HEK293 (cell line): ENCODE data around the gene PRUNE2.

ENCODE experiments used
- MEIS1 ChIP-seq: sonication (generic); formaldehyde crosslinking; IDR thresholded peaks from 2 replicates; pipeline ENCODE4 v1.8.1; 2022; ENCODE audit warnings: missing genetic modification reagents, mild to moderate bottlenecking, borderline replicate concordance
- SCRT1 ChIP-seq: fragments of 450-650 bp; formaldehyde crosslinking; IDR thresholded peaks from 2 replicates; pipeline ENCODE4 v1.5.1; 2016; ENCODE audit warnings: missing biosample characterization, missing genetic modification characterization, borderline replicate concordance
- TCF7L2 ChIP-seq: IDR thresholded peaks from 2 replicates; pipeline ENCODE4 v1.6.1; 2011; ENCODE audit warnings: low read depth, mild to moderate bottlenecking, inconsistent platforms, low read length, moderate library complexity, borderline replicate concordance
- YY2 ChIP-seq: fragments of 450-650 bp; formaldehyde crosslinking; IDR thresholded peaks from 2 replicates; pipeline ENCODE4 v1.5.1; 2016; ENCODE audit warnings: missing biosample characterization, missing genetic modification characterization
- ZBTB49 ChIP-seq: fragments of 450-650 bp; formaldehyde crosslinking; IDR thresholded peaks from 2 replicates; pipeline ENCODE4 v1.5.1; 2016; ENCODE audit warnings: missing biosample characterization, missing genetic modification characterization, low read depth
- ZFP69B ChIP-seq: fragments of 450-650 bp; formaldehyde crosslinking; IDR thresholded peaks from 2 replicates; pipeline ENCODE4 v1.5.1; 2016; ENCODE audit warnings: missing biosample characterization, missing genetic modification characterization
- ZNF133 ChIP-seq: fragments of 450-650 bp; formaldehyde crosslinking; IDR thresholded peaks from 2 replicates; pipeline ENCODE4 v1.5.1; 2016; ENCODE audit warnings: missing biosample characterization, missing genetic modification characterization
- ZNF138 ChIP-seq: fragments of 450-650 bp; formaldehyde crosslinking; IDR thresholded peaks from 2 replicates; pipeline ENCODE4 v1.5.1; 2016; ENCODE audit warnings: missing biosample characterization, missing genetic modification characterization, borderline replicate concordance
- ZNF174 ChIP-seq: fragments of 450-650 bp; formaldehyde crosslinking; IDR thresholded peaks from 2 replicates; pipeline ENCODE4 v1.5.0; 2017; ENCODE audit warnings: missing biosample characterization, mild to moderate bottlenecking, missing genetic modification characterization
- ZNF175 ChIP-seq: fragments of 450-650 bp; formaldehyde crosslinking; IDR thresholded peaks from 2 replicates; pipeline ENCODE4 v1.5.1; 2016; ENCODE audit warnings: missing biosample characterization, missing genetic modification characterization
- ZNF2 ChIP-seq: fragments of 450-650 bp; formaldehyde crosslinking; IDR thresholded peaks from 2 replicates; pipeline ENCODE4 v1.5.1; 2016; ENCODE audit warnings: missing biosample characterization, missing genetic modification characterization
- ZNF202 ChIP-seq: fragments of 450-650 bp; formaldehyde crosslinking; IDR thresholded peaks from 2 replicates; pipeline ENCODE4 v1.5.1; 2016; ENCODE audit warnings: missing biosample characterization, missing genetic modification characterization, borderline replicate concordance
- ZNF211 ChIP-seq: fragments of 450-650 bp; formaldehyde crosslinking; IDR thresholded peaks from 2 replicates; pipeline ENCODE4 v1.5.1; 2016; ENCODE audit warnings: low read depth, missing biosample characterization, missing genetic modification characterization
- ZNF23 ChIP-seq: fragments of 450-650 bp; formaldehyde crosslinking; IDR thresholded peaks from 2 replicates; pipeline ENCODE4 v1.5.1; 2016; ENCODE audit warnings: missing biosample characterization, missing genetic modification characterization, borderline replicate concordance
- ZNF350 ChIP-seq: fragments of 450-650 bp; formaldehyde crosslinking; IDR thresholded peaks from 2 replicates; pipeline ENCODE4 v1.5.0; 2017; ENCODE audit warnings: missing biosample characterization, mild to moderate bottlenecking, missing genetic modification characterization
- ZNF366 ChIP-seq: fragments of 450-650 bp; formaldehyde crosslinking; conservative IDR thresholded peaks from 2 replicates; pipeline ENCODE4 v1.5.1; 2016; ENCODE audit warnings: missing biosample characterization, missing genetic modification characterization
- ZNF394 ChIP-seq: fragments of 450-650 bp; formaldehyde crosslinking; IDR thresholded peaks from 2 replicates; pipeline ENCODE4 v1.5.1; 2016; ENCODE audit warnings: missing biosample characterization, missing genetic modification characterization, mild to moderate bottlenecking, moderate library complexity, borderline replicate concordance
- ZNF404 ChIP-seq: fragments of 450-650 bp; formaldehyde crosslinking; IDR thresholded peaks from 2 replicates; pipeline ENCODE4 v1.5.1; 2017; ENCODE audit warnings: missing biosample characterization, missing genetic modification characterization
- ZNF513 ChIP-seq: fragments of 450-650 bp; IDR thresholded peaks from 2 replicates; pipeline ENCODE4 v1.5.1; 2018; ENCODE audit warnings: missing biosample characterization, missing genetic modification characterization
- ZNF558 ChIP-seq: fragments of 450-650 bp; formaldehyde crosslinking; IDR thresholded peaks from 2 replicates; pipeline ENCODE4 v1.5.1; 2016; ENCODE audit warnings: missing biosample characterization, missing genetic modification characterization
- ZNF560 ChIP-seq: fragments of 450-650 bp; formaldehyde crosslinking; IDR thresholded peaks from 2 replicates; pipeline ENCODE4 v1.5.1; 2017; ENCODE audit warnings: missing biosample characterization, missing genetic modification characterization, borderline replicate concordance
- ZNF600 ChIP-seq: fragments of 450-650 bp; formaldehyde crosslinking; IDR thresholded peaks from 2 replicates; pipeline ENCODE4 v1.5.1; 2016; ENCODE audit warnings: missing biosample characterization, missing genetic modification characterization
- ZNF624 ChIP-seq: fragments of 450-650 bp; formaldehyde crosslinking; IDR thresholded peaks from 2 replicates; pipeline ENCODE4 v1.5.1; 2017; ENCODE audit warnings: missing biosample characterization, missing genetic modification characterization
- ZNF701 ChIP-seq: fragments of 450-650 bp; formaldehyde crosslinking; IDR thresholded peaks from 2 replicates; pipeline ENCODE4 v1.5.1; 2016; ENCODE audit warnings: missing biosample characterization, missing genetic modification characterization
- ZNF76 ChIP-seq: fragments of 450-650 bp; formaldehyde crosslinking; IDR thresholded peaks from 2 replicates; pipeline ENCODE4; 2016; ENCODE audit warnings: low read depth, missing biosample characterization, missing genetic modification characterization, borderline replicate concordance
- TF ChIP-seq, protein P1 (sequence below): fragments of 450-650 bp; formaldehyde crosslinking; IDR thresholded peaks from 2 replicates; pipeline ENCODE4 v1.5.1; 2017; ENCODE audit warnings: missing biosample characterization, missing genetic modification characterization
- TF ChIP-seq, protein P2 (sequence below): fragments of 450-650 bp; formaldehyde crosslinking; IDR thresholded peaks from 2 replicates; pipeline ENCODE4 v1.5.1; 2016; ENCODE audit warnings: missing biosample characterization, missing genetic modification characterization, borderline replicate concordance
- TF ChIP-seq, protein P3 (sequence below): fragments of 450-650 bp; formaldehyde crosslinking; IDR thresholded peaks from 2 replicates; pipeline ENCODE4 v1.5.1; 2016; ENCODE audit warnings: missing biosample characterization, missing genetic modification characterization

Gene PRUNE2

DNA sequence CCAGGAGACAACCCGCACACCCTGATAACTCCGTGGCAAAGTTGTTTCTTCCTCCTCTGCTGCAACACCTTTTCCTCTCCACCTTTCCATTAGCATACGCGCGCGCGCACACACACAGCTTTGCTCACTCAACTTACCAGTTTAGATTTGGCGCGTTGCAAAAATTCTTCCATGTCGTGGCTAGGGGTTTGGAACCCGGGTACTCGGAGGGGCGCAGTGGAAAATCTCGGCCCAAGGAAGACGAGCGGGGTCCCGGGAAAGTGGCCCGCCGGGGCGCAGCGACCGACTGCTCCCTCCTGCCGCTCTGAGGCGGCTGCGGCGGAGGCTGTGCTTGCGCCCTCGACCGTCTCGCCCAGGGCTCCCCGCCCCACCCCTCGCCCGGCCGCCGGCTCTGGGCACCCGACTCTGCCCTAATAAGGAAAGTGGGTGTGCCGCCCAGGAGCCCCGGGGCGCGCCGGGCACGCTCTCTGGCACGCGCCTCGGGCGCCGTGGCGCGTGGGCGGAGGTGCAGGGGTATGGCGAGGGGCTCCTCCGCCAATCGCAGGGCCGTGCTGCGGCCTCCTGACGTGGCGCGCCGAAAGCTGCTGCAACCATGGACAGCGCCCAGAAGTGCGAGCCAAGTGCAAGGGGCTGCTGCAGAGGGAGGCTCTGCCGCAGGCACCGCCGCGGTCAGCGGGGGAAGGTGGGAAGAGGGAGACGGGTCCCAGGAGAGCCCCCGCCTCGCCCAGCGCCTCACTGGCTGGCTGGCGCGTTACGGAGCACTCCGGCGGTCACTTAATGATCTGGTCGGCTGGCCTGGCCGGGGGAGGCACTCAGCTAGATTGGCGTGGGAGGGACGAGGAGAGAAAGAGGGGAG, at the start of gene PRUNE2 (continued):
- TF ChIP-seq ZNF138 (tag by site-specific recombination) (no peak), ZNF701 (no peak), ZNF624 (no peak), ZNF394 (tag by site-specific recombination) (no peak), YY2 (tag by site-specific recombination) (no peak), ZNF2 (tag by site-specific recombination) (no peak), ZNF366 (tag by site-specific recombination) (peak; percentile 30; the same call in 1 of the 2 replicates), ZNF558 (tag by site-specific recombination) (no peak), ZNF175 (tag by site-specific recombination) (no peak), MEIS1 (CRISPR knock-in tag) (no peak), ZNF404 (tag by site-specific recombination) (no peak), ZNF23 (tag by site-specific recombination) (no peak), ZFP69B (no peak), ZNF133 (tag by site-specific recombination) (no peak), ZNF174 (tag by site-specific recombination) (no peak), ZNF560 (tag by site-specific recombination) (no peak), ZNF600 (tag by site-specific recombination) (peak; percentile 85), ZNF513 (no peak), ZBTB49 (tag by site-specific recombination) (no peak), TCF7L2 (no peak), ZNF76 (tag by site-specific recombination) (peak; percentile 46; the same call in 1 of the 2 replicates), ZNF350 (tag by site-specific recombination) (no peak), SCRT1 (no peak), ZNF211 (tag by site-specific recombination) (no peak), ZNF202 (tag by site-specific recombination) (no peak)
- TF ChIP-seq, protein P1, sequence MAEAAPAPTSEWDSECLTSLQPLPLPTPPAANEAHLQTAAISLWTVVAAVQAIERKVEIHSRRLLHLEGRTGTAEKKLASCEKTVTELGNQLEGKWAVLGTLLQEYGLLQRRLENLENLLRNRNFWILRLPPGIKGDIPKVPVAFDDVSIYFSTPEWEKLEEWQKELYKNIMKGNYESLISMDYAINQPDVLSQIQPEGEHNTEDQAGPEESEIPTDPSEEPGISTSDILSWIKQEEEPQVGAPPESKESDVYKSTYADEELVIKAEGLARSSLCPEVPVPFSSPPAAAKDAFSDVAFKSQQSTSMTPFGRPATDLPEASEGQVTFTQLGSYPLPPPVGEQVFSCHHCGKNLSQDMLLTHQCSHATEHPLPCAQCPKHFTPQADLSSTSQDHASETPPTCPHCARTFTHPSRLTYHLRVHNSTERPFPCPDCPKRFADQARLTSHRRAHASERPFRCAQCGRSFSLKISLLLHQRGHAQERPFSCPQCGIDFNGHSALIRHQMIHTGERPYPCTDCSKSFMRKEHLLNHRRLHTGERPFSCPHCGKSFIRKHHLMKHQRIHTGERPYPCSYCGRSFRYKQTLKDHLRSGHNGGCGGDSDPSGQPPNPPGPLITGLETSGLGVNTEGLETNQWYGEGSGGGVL: peak; percentile 73
- TF ChIP-seq, protein P2, sequence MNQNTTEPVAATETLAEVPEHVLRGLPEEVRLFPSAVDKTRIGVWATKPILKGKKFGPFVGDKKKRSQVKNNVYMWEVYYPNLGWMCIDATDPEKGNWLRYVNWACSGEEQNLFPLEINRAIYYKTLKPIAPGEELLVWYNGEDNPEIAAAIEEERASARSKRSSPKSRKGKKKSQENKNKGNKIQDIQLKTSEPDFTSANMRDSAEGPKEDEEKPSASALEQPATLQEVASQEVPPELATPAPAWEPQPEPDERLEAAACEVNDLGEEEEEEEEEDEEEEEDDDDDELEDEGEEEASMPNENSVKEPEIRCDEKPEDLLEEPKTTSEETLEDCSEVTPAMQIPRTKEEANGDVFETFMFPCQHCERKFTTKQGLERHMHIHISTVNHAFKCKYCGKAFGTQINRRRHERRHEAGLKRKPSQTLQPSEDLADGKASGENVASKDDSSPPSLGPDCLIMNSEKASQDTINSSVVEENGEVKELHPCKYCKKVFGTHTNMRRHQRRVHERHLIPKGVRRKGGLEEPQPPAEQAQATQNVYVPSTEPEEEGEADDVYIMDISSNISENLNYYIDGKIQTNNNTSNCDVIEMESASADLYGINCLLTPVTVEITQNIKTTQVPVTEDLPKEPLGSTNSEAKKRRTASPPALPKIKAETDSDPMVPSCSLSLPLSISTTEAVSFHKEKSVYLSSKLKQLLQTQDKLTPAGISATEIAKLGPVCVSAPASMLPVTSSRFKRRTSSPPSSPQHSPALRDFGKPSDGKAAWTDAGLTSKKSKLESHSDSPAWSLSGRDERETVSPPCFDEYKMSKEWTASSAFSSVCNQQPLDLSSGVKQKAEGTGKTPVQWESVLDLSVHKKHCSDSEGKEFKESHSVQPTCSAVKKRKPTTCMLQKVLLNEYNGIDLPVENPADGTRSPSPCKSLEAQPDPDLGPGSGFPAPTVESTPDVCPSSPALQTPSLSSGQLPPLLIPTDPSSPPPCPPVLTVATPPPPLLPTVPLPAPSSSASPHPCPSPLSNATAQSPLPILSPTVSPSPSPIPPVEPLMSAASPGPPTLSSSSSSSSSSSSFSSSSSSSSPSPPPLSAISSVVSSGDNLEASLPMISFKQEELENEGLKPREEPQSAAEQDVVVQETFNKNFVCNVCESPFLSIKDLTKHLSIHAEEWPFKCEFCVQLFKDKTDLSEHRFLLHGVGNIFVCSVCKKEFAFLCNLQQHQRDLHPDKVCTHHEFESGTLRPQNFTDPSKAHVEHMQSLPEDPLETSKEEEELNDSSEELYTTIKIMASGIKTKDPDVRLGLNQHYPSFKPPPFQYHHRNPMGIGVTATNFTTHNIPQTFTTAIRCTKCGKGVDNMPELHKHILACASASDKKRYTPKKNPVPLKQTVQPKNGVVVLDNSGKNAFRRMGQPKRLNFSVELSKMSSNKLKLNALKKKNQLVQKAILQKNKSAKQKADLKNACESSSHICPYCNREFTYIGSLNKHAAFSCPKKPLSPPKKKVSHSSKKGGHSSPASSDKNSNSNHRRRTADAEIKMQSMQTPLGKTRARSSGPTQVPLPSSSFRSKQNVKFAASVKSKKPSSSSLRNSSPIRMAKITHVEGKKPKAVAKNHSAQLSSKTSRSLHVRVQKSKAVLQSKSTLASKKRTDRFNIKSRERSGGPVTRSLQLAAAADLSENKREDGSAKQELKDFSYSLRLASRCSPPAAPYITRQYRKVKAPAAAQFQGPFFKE (tag by site-specific recombination): no peak
- TF ChIP-seq, protein P3, sequence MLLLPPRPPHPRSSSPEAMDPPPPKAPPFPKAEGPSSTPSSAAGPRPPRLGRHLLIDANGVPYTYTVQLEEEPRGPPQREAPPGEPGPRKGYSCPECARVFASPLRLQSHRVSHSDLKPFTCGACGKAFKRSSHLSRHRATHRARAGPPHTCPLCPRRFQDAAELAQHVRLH (tag by site-specific recombination): peak; percentile 59; the same call in 1 of the 2 replicates
